WTC11 (cell line): ENCODE measurements around the gene DMBX1.

Experiments used
- CREB1 ChIP-seq: sonication (generic); formaldehyde crosslinking; IDR thresholded peaks from 2 replicates; pipeline ENCODE4 v1.8.0; 2023; ENCODE audit warnings: mild to moderate bottlenecking, missing genetic modification reagents
- ERG ChIP-seq: fragments of 250-450 bp; sonication (Bioruptor Pico); IDR thresholded peaks from 2 replicates; pipeline ENCODE4 v1.8.0; 2021; ENCODE audit warnings: mild to moderate bottlenecking
- SMAD3 ChIP-seq: sonication (generic); formaldehyde crosslinking; IDR thresholded peaks from 2 replicates; pipeline ENCODE4 v1.8.0; 2022; ENCODE audit warnings: missing genetic modification reagents, mild to moderate bottlenecking, borderline replicate concordance
- ZNF219 ChIP-seq: sonication (generic); formaldehyde crosslinking; IDR thresholded peaks from 2 replicates; pipeline ENCODE4 v1.8.0; 2023; ENCODE audit warnings: missing genetic modification reagents, mild to moderate bottlenecking, borderline replicate concordance
- ZNF416 ChIP-seq: fragments of 250-450 bp; sonication (Bioruptor Pico); IDR thresholded peaks from 2 replicates; pipeline ENCODE4 v1.9.0; 2021; ENCODE audit warnings: mild to moderate bottlenecking, inconsistent platforms
- TF ChIP-seq, protein P1 (sequence below): fragments of 200-600 bp; IDR thresholded peaks from 2 replicates; pipeline ENCODE4 v1.8.0; 2022; ENCODE audit warnings: antibody characterized with exemption

DNA sequence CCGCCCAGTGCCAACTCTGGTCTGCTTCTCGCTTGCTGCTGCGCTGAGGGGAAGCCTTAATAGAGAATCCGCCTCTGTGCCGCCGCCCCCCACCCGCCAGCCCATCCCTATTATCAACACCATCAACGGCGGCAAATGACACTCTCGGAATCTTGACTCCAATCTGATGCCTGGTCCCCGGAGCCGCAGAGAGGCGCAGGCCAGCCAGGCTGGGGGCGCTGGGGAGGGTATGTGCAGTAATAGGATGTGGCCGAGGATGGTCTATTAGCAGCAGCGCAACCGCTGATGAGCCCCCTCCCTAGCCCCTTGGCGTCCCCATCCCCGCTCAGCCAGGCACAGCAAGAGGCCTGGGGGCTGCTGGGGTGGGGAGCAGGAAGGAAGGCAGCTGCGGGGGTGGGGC lies 15.1 kb upstream of the DMBX1 start:
- TF ChIP-seq, protein P1, sequence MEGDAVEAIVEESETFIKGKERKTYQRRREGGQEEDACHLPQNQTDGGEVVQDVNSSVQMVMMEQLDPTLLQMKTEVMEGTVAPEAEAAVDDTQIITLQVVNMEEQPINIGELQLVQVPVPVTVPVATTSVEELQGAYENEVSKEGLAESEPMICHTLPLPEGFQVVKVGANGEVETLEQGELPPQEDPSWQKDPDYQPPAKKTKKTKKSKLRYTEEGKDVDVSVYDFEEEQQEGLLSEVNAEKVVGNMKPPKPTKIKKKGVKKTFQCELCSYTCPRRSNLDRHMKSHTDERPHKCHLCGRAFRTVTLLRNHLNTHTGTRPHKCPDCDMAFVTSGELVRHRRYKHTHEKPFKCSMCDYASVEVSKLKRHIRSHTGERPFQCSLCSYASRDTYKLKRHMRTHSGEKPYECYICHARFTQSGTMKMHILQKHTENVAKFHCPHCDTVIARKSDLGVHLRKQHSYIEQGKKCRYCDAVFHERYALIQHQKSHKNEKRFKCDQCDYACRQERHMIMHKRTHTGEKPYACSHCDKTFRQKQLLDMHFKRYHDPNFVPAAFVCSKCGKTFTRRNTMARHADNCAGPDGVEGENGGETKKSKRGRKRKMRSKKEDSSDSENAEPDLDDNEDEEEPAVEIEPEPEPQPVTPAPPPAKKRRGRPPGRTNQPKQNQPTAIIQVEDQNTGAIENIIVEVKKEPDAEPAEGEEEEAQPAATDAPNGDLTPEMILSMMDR = no peak
- no peak for TF ChIP-seq ZNF416 (CRISPR knock-in tag)
- TF ChIP-seq SMAD3 (CRISPR knock-in tag) = no peak
- no peak for TF ChIP-seq CREB1
- TF ChIP-seq ZNF219 (CRISPR knock-in tag) = no peak
- TF ChIP-seq ERG (CRISPR knock-in tag) = no peak
